MCF 10A (cell line): ENCODE results near the gene TMEFF2. TPM values are rescaled to one million over a fixed set of nuclear protein-coding genes. Genes with fewer than 3 reads are reported as not detected.

ENCODE experiments used
- BruUV-seq: library from RNA; stranded (reverse); fragments of 400-500 nt; replicated peaks from 2 replicates; lab custom pipeline; 2021; lab: Mats Ljungman, UMichigan
- CTCF ChIA-PET: fragments of 300-600 bp; sonication (Branson Sonifier 250); formaldehyde crosslinking; extraction: SDS; loops from one replicate; lab custom pipeline; 2021; ENCODE audit warnings: antibody characterized with exemption, inconsistent platforms; lab: Yijun Ruan, JAX
- POLR2A ChIA-PET: fragments of 300-600, 350-650 bp; sonication (Branson Sonifier 250); formaldehyde crosslinking; extraction: SDS; loops from one replicate; lab custom pipeline; 2020; ENCODE audit warnings: antibody characterized with exemption, inconsistent platforms; lab: Yijun Ruan, JAX
- DNase-seq: peaks from one replicate; pipeline ENCODE4 v3.0.0-alpha.2; 2018; ENCODE audit not compliant: unreplicated experiment
- H3K27ac Mint-ChIP-seq: one replicate; pipeline ENCODE4 v1.8.0; 2022; ENCODE audit warnings: mild to moderate bottlenecking, low read depth, mixed read lengths; ENCODE audit not compliant: unreplicated experiment
- H3K27me3 Mint-ChIP-seq: one replicate; pipeline ENCODE4 v1.8.0; 2022; ENCODE audit warnings: mixed read lengths; ENCODE audit not compliant: insufficient read depth, unreplicated experiment
- H3K36me3 Mint-ChIP-seq: one replicate; pipeline ENCODE4 v1.8.0; 2022; ENCODE audit warnings: mild to moderate bottlenecking, moderate library complexity, mixed read lengths; ENCODE audit not compliant: insufficient read depth, unreplicated experiment
- H3K4me1 Mint-ChIP-seq: one replicate; pipeline ENCODE4 v1.8.0; 2022; ENCODE audit warnings: mixed read lengths; ENCODE audit not compliant: insufficient read depth, unreplicated experiment
- H3K4me3 Mint-ChIP-seq: one replicate; pipeline ENCODE4 v1.8.0; 2022; ENCODE audit warnings: mild to moderate bottlenecking, moderate library complexity, mixed read lengths; ENCODE audit not compliant: unreplicated experiment
- H3K9me3 Mint-ChIP-seq: one replicate; pipeline ENCODE4 v1.8.0; 2022; ENCODE audit warnings: mixed read lengths; ENCODE audit not compliant: unreplicated experiment
- CTCF ChIP-seq: fragments of 200-600 bp; IDR thresholded peaks from one replicate; pipeline ENCODE4 v1.8.0; 2022; ENCODE audit warnings: antibody characterized with exemption, mild to moderate bottlenecking; ENCODE audit not compliant: unreplicated experiment
- intact Hi-C: fragments of 100-400 bp; cut with micrococcal nuclease; formaldehyde crosslinking; loops from 2 replicates; pipeline ENCODE4 v1.14.1; 2022
- total RNA-seq: library from RNA; stranded (reverse); gene quantifications from 2 replicates; pipeline ENCODE4 v1.2.3, GENCODE V29; 2022

TMEFF2 gene
- total RNA-seq, 1 experiment from 2014 or later: not detected

- Mint-ChIP-seq H3K27ac (no peak overlapping the region), H3K4me1 (no peaks in the 10 kb centered on the region), H3K4me3 (no peak overlapping the region), H3K36me3 (no peaks in the 10 kb centered on the region), H3K9me3 (no peaks in the 10 kb centered on the region), H3K27me3 (no peaks in the 10 kb centered on the region)
- ChIA-PET POLR2A (no interaction called here), CTCF (no interaction called here)
- TF ChIP-seq CTCF: no peak
- DNase-seq: no peak
- intact Hi-C loops: no loop called here
- BruUV-seq: no TSS peak
These were observed 36.2 kb upstream of the TMEFF2 start for GRCh38 chr2:192230889-192231453.

GRCh38 chr2:192228685-192229084, 34.0 kb upstream of the TMEFF2 start:
- no peak overlapping the region for H3K4me3 Mint-ChIP-seq
- H3K27ac Mint-ChIP-seq: no peak overlapping the region
- ChIA-PET POLR2A (no interaction called here), CTCF (interaction anchor here (0.6 to 0.7 kb wide), 2 partner anchors 163 to 1664 kb away, joined by 3 to 4 read pairs; no protein-coding TSS in a partner anchor)
- H3K27me3 Mint-ChIP-seq: no peaks in the 10 kb centered on the region
- TF ChIP-seq CTCF: no peak
- no peak for DNase-seq
- H3K9me3 Mint-ChIP-seq: no peaks in the 10 kb centered on the region
- intact Hi-C loops: loop anchor here (5.0 kb wide), 1 partner anchor 1549 kb away; no protein-coding TSS in a partner anchor
- no TSS peak for BruUV-seq
- no peaks in the 10 kb centered on the region for H3K36me3 Mint-ChIP-seq
- no peaks in the 10 kb centered on the region for H3K4me1 Mint-ChIP-seq

- CTCF ChIA-PET: interaction anchor here (0.6 kb wide), 1 partner anchor 19 kb away, joined by 4 read pairs; no protein-coding TSS in a partner anchor
- no TSS peak for BruUV-seq
These were observed 24.2 kb upstream of the TMEFF2 start for GRCh38 chr2:192218970-192219369.

GRCh38 chr2:192218377-192218776, 23.6 kb upstream of the TMEFF2 start:
- no peak overlapping the region for H3K4me3 Mint-ChIP-seq
- no peak for TF ChIP-seq CTCF
- H3K27me3 Mint-ChIP-seq: no peaks in the 10 kb centered on the region
- POLR2A ChIA-PET: no interaction called here
- no TSS peak for BruUV-seq
- H3K4me1 Mint-ChIP-seq: no peaks in the 10 kb centered on the region
- no peak for DNase-seq
- H3K9me3 Mint-ChIP-seq: no peaks in the 10 kb centered on the region
- intact Hi-C loops: no loop called here
- H3K27ac Mint-ChIP-seq: no peak overlapping the region
- H3K36me3 Mint-ChIP-seq: no peaks in the 10 kb centered on the region
- CTCF ChIA-PET: interaction anchor here (0.6 to 1.0 kb wide), 3 partner anchors 18 to 1112 kb away, joined by 3 to 5 read pairs (median 4); partner anchors contain the start of gene TMEFF2

More at GRCh38 chr2:192218970-192219369, 24.2 kb upstream of the TMEFF2 start:
- Mint-ChIP-seq H3K4me1 (no peaks in the 10 kb centered on the region), H3K27ac (no peak overlapping the region), H3K36me3 (no peaks in the 10 kb centered on the region), H3K27me3 (no peaks in the 10 kb centered on the region), H3K4me3 (no peak overlapping the region), H3K9me3 (no peaks in the 10 kb centered on the region)
- intact Hi-C loops: no loop called here
- no peak for DNase-seq
- TF ChIP-seq CTCF: no peak
- POLR2A ChIA-PET: no interaction called here
